ENCODE measurements around the gene ZFP36L2.
"Not testable (repeated sequence)": the region's sequence is repeated elsewhere in the genome, so short reads cannot be mapped to it uniquely, and the experiment has no call there.

The ZFP36L2 gene

DNA sequence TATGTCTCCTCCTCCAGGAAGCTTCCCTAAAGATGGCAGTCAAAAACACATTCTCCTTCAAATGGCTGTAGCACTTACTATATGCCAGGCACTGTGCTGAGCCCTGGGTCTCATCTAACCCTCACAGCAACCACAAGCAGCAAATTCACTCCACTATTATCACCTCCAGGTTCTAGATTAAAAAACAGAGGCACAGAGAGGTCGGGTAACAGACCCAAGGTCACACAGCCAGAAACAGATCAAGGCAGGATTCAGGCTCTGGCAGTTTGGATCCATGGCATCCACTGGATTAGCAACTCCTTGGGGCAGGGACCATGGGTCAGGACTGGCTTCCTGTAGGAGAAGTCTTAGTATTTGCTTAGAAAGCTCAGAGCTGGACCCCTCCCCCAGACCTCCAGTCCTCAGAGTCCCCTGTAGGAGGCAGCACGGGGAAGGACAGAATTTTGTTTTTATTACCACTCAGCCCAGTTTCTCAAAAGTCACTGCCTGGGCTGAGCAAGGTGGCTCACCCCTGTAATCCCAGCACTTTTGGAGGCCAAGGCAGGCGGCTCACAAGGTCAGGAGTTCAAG lies 34.4 kb downstream of the ZFP36L2 start:
- Histone ChIP-seq H3K9ac (no peak overlapping the region), H3K9me3 (ENCODE audit: control insufficient read depth, low read length) (no peaks in the 10 kb centered on the region), H3K79me2 (no peaks in the 10 kb centered on the region), H3K4me3 (ENCODE audit: low read depth, low read length) (no peak overlapping the region), H3K27ac (no peak overlapping the region), H2AFZ (no peak overlapping the region), H3K4me2 (ENCODE audit: low read length) (no peak overlapping the region), H3K36me3 (ENCODE audit: control insufficient read depth, insufficient read depth, low read length) (no peaks in the 10 kb centered on the region), H3K4me1 (no peaks in the 10 kb centered on the region), H3K27me3 (ENCODE audit: control insufficient read depth, insufficient read depth, low read length) (no peaks in the 10 kb centered on the region)
- TF ChIP-seq, protein P1, sequence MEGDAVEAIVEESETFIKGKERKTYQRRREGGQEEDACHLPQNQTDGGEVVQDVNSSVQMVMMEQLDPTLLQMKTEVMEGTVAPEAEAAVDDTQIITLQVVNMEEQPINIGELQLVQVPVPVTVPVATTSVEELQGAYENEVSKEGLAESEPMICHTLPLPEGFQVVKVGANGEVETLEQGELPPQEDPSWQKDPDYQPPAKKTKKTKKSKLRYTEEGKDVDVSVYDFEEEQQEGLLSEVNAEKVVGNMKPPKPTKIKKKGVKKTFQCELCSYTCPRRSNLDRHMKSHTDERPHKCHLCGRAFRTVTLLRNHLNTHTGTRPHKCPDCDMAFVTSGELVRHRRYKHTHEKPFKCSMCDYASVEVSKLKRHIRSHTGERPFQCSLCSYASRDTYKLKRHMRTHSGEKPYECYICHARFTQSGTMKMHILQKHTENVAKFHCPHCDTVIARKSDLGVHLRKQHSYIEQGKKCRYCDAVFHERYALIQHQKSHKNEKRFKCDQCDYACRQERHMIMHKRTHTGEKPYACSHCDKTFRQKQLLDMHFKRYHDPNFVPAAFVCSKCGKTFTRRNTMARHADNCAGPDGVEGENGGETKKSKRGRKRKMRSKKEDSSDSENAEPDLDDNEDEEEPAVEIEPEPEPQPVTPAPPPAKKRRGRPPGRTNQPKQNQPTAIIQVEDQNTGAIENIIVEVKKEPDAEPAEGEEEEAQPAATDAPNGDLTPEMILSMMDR (IDR thresholded peaks at IDR 0.05), result no peak

GRCh38 chr2:43190311-43191052 lies 35.9 kb downstream of the ZFP36L2 start:
- Histone ChIP-seq H3K4me1 (no peaks in the 10 kb centered on the region), H3K9me3 (ENCODE audit: control insufficient read depth, low read length) (no peaks in the 10 kb centered on the region), H3K4me3 (ENCODE audit: low read depth, low read length) (no peak overlapping the region), H3K36me3 (ENCODE audit: control insufficient read depth, insufficient read depth, low read length) (no peaks in the 10 kb centered on the region), H2AFZ (no peak overlapping the region), H3K79me2 (no peaks in the 10 kb centered on the region), H3K27me3 (ENCODE audit: control insufficient read depth, insufficient read depth, low read length) (no peaks in the 10 kb centered on the region), H3K4me2 (ENCODE audit: low read length) (no peak overlapping the region), H3K9ac (no peak overlapping the region), H3K27ac (no peak overlapping the region)
- TF ChIP-seq, protein P1 (IDR thresholded peaks at IDR 0.05), result no peak

DNA sequence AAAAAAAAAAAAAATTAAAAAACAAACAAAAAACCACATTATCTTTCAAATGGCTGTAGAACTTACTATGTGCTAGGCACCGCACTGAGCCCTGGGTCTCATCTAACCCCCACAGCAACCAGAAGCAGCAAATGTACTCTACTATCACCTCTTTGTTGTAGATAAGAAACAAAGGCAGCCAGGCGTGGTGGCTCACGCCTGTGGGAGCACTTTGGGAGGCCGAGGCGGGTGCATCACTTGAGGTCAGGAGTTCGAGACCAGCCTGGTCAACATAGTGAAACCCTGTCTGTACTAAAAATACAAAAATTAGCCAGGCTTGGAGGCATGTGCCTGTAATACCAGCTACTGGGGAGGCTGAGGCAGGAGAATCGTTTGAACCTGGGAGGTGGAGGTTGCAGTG lies 36.5 kb downstream of the ZFP36L2 start:
- H2AFZ ChIP-seq; H3K27me3 ChIP-seq (ENCODE audit: control insufficient read depth, insufficient read depth, low read length); H3K36me3 ChIP-seq (ENCODE audit: control insufficient read depth, insufficient read depth, low read length); H3K4me2 ChIP-seq (ENCODE audit: low read length); H3K9me3 ChIP-seq (ENCODE audit: control insufficient read depth, low read length); H3K9ac ChIP-seq; H3K27ac ChIP-seq; H3K4me1 ChIP-seq; H3K4me3 ChIP-seq (ENCODE audit: low read depth, low read length); H3K79me2 ChIP-seq: not testable (repeated sequence)

GRCh38 chr2:43188561-43189386 lies 37.6 kb downstream of the ZFP36L2 start:
- Histone ChIP-seq H3K4me1 (no peaks in the 10 kb centered on the region), H2AFZ (no peak overlapping the region), H3K27me3 (ENCODE audit: control insufficient read depth, insufficient read depth, low read length) (no peaks in the 10 kb centered on the region), H3K4me3 (ENCODE audit: low read depth, low read length) (no peak overlapping the region), H3K36me3 (ENCODE audit: control insufficient read depth, insufficient read depth, low read length) (no peaks in the 10 kb centered on the region), H3K9ac (no peak overlapping the region), H3K79me2 (no peaks in the 10 kb centered on the region), H3K4me2 (ENCODE audit: low read length) (no peak overlapping the region), H3K9me3 (ENCODE audit: control insufficient read depth, low read length) (no peaks in the 10 kb centered on the region), H3K27ac (no peak overlapping the region)
- TF ChIP-seq, protein P1 (IDR thresholded peaks at IDR 0.05), result no peak

GRCh38 chr2:43186679-43187374 lies 39.6 kb downstream of the ZFP36L2 start:
- Histone ChIP-seq H3K4me3 (ENCODE audit: low read depth, low read length) (no peak overlapping the region), H3K9ac (no peak overlapping the region), H3K4me2 (ENCODE audit: low read length) (no peak overlapping the region), H2AFZ (no peak overlapping the region), H3K9me3 (ENCODE audit: control insufficient read depth, low read length) (no peaks in the 10 kb centered on the region), H3K4me1 (no peaks in the 10 kb centered on the region), H3K36me3 (ENCODE audit: control insufficient read depth, insufficient read depth, low read length) (no peaks in the 10 kb centered on the region), H3K27ac (no peak overlapping the region), H3K79me2 (no peaks in the 10 kb centered on the region), H3K27me3 (ENCODE audit: control insufficient read depth, insufficient read depth, low read length) (no peaks in the 10 kb centered on the region)
- TF ChIP-seq, protein P1 (IDR thresholded peaks at IDR 0.05), result no peak

Measured in parathyroid adenoma (tissue), 2 donors.